GM21515 (cell line): Measurements from ENCODE around the gene TUNAR.

Experiments
- ATAC-seq: cut with Tn5 transposase; IDR thresholded peaks from one replicate; pipeline ENCODE4 v1.9.1; 2021; ENCODE audit not compliant: unreplicated experiment

Gene TUNAR

DNA sequence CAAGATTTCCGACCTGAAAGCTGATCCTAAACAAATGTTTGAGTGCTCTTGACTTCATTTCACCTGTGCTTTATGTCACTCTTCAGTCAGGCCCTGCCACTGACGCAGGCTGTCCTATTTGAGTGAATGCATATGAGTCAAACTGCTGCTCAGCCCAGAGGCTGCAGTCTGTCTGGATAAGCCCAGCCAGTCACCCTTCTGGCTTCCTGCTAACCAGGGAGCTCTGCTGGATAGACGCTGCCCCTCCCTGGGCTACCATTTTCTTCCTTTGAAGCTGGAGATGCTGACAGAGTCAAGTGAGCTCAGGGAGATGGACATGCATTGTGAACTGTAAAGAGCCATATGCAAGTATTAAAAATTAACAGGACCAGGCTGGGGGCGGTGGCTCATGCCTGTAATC lies 5.1 kb upstream of the TUNAR start:
- no peak for ATAC-seq

DNA sequence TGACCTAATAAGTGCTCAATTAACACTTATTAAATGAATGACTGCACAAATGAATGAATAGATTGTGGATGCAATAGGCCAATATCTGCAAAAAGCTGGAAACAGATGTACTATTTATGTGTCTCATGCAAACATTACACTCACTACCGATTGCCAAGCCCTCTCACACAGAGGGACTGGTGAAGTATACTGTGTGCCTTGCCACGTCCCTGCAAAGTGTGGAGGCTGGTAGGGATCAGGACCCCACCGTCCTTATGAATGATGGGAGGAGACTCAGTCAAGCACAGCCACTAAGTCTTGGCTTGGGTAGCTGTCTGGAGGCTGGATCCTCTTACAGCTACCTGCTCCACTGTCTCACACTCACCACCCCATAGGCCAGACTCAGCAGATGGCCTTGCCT lies 3.9 kb upstream of the TUNAR start:
- ATAC-seq = no peak

DNA sequence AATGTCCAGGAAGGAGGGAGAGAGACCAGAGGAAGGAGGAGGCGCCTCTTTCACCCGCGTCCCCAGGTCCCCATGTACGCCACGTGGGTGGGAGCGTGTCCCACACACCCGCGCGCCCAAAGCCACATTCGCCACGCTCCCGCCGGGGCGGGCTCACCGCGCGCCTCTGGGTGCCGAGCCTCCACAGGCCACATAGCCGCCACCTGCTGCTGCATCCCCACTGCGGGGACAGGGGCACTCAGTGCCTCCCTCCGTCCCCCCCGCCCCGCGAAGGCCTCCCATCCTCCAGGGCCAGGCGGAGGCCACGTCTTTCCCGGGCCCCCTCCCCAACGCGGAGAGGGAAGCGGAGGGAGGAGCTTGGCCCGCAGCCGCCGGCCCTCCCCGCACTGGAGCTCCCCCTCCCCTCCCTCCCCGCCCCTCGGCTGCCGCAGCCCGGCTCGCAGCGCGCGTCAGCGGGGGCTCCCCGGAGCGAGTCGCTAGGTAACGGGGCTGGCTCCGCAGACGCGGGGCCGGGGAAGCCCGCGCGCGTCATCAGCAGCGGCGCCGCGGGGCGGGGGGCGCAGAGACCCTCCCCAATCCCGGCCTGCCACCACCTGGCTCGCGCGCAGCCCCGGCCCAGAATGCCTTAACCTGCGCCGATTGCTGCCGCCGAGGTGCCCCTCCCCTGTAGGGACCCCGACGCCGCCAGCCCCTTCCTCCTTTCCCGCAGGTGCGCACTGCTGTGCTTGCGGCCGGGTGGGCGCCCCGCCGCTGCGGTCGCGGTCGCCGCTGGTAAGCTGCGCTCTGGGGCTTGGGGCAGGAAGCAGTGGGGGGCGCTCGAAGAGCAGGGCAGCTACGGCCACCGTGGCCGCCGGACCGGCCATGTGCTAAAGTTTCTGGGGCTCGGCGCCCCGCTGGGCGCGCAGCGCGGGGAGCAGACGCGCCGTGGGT lies 536 bp upstream of the TUNAR start:
- no peak for ATAC-seq

DNA sequence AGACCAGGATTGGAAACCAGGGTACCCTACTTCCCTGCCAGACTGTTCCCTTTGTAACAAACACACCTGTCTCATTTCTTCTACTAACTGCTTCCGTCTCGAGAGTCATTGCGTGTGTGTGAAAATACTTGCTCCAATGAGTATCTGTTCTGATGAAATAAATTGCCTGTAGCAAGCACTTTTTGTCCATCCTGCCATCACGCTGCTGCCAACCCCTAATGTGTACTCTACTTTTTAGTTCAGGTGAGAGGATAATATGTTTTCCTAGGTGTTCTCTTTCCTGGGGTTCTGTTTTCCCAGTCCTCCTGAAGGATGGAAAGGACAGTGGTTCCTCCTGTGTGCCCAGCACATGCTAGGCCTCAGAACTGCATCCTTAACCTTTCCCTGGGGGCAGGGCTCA lies 1.0 kb downstream of the TUNAR start:
- ATAC-seq = no peak

DNA sequence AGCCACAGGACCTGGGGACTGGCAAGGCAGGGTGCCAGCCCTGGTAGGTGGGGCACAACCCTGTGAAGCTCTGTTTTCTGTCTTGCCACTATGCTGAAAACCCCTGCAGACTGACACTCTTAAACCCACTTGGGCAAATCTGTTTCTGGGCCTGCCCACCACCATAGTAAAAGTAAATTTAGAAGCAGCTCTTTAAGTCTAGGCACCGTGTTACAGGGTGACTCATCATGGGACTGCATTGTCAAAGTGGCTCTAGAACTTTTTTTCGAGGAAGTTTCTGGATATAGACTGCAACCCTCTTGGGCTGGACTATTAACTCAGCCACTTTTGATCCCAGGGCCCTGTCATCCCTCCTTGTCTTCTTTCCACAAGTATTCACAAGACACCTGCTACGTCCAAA lies 7.7 kb downstream of the TUNAR start:
- no peak for ATAC-seq

DNA sequence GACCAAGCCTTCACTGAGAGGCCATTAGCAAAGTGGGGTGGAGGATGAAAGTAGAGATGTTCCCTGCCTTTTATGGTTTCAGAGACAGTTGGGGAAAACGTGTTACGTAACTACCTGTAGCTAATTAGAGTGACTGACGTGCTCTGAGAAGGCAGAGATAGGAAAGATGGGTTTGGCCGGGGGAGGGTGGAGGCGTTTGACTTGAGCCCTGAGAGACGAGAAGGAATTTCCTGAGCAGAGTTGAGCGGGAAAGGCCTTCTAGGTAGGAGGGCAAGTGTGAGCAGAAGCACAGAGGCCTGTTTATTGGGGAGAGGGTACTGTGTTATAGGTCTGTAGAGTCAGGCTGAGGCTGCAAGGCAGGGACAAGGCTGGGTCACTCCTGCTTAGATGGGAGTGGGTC lies 8.6 kb downstream of the TUNAR start:
- no peak for ATAC-seq

DNA sequence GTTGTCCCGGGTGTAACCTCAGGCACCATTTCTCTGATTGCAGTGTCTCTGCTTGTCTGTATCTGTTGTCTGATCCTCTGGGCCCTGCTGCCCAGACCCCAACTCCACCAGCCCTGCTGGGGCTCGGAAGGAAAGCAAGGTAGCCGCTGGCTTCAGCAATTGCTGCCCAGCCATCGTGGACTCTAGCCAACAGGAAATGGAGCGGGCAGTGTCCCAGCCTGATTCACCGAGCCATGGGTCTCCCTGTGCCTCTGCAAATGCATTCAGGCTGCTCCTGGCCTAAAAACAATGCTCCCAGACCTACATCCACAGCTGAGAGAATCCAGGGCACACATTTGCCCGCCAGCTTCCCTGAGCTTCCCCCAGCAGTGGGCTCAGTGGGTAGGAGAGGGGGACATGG lies 9.2 kb downstream of the TUNAR start:
- ATAC-seq = no peak

DNA sequence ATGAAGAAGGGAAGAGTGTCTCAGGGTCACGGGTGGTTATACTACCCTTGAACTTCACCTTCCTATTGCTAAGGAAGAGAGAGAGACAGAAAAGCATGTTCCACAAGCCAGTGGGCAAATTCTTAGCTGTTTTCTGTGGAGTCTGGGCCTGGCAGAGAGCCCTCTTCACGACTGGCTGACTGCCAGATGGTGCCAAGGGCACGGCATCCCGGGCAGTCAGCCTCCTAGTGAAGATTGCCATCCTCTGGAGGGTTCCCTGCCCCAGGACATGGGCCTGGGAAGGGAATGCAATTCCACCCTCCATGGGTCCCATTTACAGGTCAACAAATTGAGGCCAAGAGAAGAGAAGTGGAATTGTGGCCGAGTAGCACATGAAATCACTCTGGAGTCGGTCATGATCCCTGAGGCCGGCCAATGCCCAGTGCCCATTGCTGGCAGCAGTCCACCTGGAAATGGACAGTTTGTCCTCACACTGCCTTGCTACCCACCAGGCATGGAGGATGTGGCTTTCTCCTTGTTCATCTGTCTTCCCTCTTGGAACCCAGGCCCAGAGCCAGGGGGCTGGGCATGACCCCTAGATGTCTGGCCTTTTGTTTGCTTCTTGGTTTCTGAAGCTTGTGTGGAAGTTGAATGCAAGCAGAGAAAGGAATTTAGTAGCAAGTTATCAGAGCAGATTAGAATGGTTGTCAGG lies 9.9 kb downstream of the TUNAR start:
- no peak for ATAC-seq

DNA sequence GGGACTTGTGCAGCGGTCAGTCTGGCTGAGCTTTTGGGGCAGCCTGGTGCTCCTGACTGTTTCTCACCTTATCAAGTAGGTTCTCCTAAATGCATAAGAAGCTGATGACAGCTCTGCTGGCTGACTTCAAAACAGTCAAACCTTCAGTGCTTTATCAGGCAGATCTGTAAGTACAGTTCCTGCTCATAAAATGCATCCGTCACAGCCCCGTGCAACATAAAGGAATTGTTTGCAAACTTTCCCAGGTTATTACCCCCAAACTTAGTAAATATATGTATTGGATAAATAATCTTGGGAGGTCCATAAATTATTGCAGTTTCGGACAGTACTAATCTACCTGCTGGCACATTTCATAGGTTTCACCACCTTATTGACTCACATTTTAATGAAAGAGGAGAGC lies 10.7 kb downstream of the TUNAR start:
- ATAC-seq = no peak

DNA sequence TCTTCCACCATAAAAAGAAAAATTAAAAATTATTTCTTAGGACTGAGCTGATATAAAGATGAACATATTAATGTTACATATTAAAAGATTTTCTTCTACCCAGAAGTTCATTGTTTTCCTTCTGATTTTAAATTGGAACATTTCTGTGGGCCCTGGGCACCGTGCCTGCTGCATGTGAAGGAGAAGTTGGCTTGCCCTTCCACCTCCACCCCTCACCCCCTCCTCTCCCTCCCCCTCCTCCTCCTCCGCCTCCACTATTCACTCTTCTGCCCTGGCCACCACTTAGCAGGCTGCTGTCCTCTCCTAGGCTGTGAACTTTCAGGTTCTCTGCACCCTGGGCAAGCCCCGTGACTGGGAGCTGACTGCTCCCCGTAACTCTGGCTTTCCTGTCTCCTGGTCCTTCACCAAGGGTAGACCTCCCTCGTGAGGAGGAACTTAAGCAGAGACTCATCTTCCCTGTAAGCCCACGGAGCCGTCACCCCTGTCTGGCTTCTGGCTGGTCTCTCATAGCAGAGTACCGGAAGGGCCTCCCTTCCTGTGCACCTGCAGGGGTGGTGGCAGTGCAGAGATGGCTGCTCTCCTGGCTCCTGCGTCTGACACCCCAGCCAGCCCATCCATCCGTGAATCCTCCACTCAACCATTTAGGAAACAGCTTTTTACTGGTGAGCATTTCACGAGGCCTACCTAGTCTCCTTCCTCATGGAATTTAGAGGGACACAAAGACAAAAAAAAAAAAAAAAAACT lies 12.8 kb downstream of the TUNAR start:
- ATAC-seq = no peak

DNA sequence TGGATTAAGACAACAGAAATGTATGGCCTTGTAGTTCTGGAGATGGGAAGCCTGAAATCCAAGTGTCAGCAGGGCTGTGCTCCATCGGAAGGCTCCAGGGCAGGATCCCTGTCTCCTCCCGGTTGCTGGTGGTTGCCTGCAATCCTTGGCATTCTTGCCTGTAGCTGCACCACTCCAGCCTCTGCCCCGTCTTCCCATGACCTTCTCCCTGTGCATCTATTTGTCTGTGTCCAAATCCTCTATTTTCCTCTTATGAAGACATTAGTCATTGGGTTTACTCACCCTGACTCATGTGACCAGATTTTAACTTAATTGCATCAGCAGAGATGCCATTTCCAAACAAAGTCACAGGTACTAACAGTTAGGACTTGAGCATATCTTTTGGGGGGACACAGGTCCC lies 15.1 kb downstream of the TUNAR start:
- ATAC-seq = no peak

DNA sequence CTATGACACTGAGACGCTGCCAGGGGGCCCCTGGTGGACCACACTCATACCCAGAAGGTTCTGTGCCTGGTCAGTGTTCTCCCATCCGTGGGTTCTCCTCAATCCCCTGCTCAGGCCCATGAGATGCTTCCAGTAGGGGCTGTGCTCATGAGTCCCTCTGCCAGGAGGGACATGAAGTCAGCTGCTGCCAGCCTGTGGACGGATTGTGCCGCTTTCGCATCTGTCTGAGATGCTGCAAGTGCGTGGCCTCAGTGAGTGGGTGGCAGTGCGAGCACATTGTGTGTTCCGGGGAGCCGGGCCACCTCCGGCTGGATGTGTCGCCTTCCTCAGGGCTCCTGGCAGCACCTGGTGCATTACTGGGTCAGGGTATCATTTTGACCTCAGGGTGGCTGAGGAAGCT lies 15.5 kb downstream of the TUNAR start:
- no peak for ATAC-seq

DNA sequence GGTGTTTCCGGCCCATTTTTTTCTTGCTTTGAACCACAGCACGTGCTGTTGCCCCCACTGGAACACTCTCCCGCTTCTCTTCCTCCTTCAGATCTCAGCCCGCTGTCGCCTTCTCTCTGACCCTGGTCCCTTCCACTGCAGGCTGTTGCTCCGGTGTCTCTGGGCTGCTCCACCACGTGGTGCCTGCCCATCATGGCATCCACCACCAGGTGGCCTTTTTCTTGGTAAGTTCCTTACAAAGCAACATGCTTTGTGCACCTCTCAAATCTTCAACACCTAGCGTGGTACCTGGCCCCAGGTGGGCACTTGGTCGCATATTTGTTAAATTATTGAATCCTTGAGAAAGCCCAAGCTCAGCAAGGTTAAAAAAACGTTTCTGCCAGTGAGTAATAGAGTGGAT lies 19.1 kb downstream of the TUNAR start:
- ATAC-seq = no peak

DNA sequence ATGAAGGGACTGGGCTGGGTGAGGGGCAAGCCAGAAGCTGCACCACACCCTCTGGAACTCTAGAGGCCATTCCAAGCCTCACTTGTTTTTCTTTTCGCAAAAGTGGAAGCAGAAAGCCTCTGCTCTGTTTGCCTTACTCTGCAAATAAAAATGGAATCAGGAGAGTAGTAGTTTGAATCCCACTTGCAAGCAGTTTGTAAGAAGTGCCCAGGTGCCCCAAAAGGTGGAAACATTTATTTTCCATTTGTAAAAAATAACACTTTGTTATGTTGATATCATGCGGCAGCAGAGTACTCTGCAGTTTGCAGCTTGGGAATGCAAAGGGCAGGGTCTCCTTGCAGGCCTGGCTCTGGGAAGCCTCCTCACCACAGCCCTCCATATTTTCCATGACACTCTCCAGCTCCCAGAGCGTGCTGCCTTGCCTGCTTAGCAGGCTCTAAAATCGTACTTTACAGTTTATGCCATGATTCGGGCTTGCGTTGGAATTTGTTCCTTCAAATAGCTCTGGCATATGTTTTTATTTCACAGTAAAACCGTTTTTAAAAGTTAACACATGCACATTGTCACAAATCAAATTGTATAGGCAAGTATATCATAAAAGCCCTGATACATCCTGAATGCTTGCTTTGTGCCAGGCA lies 20.0 kb downstream of the TUNAR start:
- no peak for ATAC-seq

DNA sequence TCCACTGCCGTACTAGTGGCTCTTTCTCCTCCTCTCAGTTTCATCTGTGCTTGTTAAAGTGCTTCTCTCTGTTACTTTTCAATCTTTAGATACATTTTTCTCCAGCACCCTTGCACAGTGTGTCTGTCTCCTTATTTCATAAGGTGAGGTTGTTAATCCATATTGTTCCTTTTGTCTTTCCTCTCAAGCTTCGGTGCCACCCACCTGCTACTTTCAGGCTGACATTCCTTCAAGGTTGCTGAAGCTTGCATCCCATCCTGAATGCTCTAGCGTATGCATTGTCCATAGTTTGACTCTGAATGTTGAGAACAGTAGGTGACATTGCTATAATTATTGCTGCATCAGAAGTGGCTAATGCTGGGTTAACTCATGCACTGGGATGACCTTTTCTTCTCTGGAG lies 20.6 kb downstream of the TUNAR start:
- ATAC-seq = no peak

DNA sequence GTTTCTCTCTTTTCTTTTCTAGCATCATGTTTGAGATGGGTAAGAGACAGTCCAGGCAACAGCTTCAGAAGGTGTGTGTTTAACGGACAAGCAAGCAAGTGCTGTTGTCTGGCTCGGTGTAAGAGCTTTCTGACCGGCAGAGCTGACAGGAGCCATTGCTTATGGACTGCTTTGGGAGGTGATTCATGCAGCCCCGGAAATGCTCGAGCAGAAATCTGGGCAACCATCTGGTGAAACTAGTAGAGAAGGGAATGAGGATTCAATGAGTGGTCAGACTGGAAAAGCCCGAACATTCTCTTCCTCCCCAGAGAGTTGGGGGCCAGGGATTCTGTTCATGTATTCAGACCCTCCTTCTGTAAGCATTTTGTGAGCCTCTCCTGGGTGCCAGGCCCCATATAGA lies 24.4 kb downstream of the TUNAR start:
- no peak for ATAC-seq

DNA sequence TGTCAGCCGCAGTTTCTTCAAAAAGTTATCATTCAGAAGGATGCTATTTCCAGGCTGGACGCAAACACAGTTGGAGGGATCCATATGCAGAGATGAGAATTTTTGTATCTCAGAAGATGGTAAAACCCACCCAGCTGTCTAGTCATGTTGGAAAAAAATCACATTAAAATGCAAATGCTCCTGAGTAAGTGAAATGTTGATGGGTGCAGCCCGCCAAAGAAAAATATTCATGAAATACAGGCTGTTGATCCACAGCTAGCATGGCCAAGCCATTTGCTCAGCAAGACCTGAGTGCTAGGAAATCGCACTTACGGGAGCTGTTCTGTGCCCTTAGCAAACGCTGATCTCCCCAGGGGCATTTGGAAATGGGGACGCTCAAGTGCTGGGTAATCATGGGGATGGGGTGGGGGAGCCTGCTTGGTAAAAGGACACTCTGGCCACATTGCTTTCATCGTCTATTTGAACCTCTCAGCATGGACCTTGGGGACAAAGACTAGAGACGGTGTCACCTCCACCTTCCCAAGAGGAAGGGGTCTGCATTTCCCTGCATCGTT lies 25.7 kb downstream of the TUNAR start:
- no peak for ATAC-seq

DNA sequence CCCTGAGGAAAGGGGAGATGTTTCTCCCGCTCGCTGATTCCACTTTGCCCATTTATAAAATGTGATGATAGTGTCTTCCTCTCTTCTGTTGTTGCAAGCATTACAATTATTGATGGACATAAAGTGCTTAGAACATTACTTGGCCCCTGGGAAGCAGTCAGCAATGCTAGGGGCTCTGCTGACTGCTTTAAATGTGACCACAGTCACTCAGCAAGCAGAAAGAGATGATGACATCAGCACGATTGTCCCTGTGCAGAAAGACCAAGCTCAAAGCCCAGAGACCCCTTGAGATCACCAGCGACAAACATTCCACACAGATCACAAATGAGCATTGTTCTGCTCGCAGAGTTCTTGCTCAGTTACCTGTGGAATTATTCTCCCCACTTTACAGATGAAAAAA lies 26.5 kb downstream of the TUNAR start:
- ATAC-seq = no peak

DNA sequence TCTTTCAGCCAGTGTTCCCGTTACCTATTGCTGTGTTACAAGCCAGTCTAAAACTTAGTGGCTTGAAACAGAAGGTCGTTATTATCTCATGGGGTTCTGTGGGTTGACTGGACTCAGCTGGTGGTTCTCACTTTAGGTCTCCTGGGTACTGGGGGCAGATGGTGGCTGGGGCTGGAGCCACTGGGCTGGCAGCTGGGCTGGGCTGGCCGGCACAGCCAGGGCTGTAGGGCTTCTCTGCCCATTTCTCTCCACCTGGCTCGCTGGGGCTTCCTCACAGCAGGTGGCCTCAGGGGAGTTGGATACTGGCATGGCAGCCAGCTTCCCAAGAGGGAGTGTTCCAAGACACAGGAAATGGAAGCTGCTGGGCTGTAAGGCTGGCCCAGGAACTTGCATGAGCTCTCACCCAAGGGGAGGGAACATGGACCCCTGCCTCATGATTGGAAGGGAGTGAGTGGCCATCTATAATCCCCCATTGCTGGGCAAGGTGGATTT lies 27.0 kb downstream of the TUNAR start:
- no peak for ATAC-seq

DNA sequence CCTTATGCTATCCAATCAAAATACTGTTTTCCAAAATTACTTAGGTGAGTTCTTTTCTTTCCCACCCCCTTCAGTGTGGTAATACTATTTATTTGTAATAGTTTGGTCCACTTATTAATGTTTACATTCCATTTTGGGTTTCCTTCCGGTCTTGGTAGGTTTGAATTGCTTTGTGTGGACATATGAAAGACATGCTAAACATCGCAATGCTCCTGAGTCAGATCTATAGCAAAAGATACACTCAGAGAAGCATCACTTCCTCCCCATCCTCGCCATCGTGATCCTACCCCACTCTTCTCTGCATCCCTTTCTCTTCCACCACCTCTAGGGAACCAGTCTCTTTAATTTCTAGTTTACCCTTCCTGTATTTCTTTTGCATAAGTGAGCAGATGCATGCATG lies 30.0 kb downstream of the TUNAR start:
- ATAC-seq = no peak

DNA sequence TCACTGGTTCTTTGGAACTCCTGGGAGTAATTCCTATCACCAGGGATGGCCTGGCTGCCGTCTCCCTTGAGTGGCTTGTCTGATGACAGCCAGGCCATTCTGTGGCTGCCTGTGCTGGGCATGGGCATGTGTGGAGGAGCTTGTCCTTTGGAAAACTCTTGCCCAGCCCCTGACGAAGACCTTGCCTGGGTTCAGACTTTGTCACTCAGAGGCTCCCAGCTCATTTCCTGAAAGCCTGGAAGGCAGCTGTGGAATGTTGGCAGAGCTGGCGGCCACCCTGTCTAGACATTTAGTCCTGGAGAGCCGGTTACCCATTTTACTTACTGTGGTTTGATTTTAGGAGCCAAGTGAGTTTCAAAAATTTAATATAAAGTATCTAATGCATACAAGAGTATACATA lies 34.0 kb downstream of the TUNAR start:
- no peak for ATAC-seq
